ENCODE results near the gene FTCD.

Gene FTCD

GRCh38 chr21:46193829-46194373 is 38.5 kb upstream of the FTCD start:
- H3K79me2 ChIP-seq (ENCODE audit: low read length), result no peaks in the 10 kb centered on the region
- H3K27ac ChIP-seq (ENCODE audit: low read length), result no peak overlapping the region
- H3K4me1 ChIP-seq (ENCODE audit: low read length), result no peaks in the 10 kb centered on the region
- H3K9me3 ChIP-seq (replicated peaks; ENCODE audit: insufficient read depth, low read length), result no peaks in the 10 kb centered on the region
- no peaks in the 10 kb centered on the region for H3K9me2 ChIP-seq (replicated peaks; ENCODE audit: insufficient read depth, low read length)
- H3K27me3 ChIP-seq (replicated peaks; ENCODE audit: insufficient read depth, low read length), result no peaks in the 10 kb centered on the region
- peaks cover 25% of the 10 kb centered on the region for H3K36me3 ChIP-seq (replicated peaks; ENCODE audit: insufficient read depth, low read length)
- H3K4me2 ChIP-seq (ENCODE audit: low read depth, low read length), result no peak overlapping the region
- H4K20me1 ChIP-seq (ENCODE audit: insufficient read depth, low read length), result no peaks in the 10 kb centered on the region
- DNase-seq, result no peak
- H3K4me3 ChIP-seq (ENCODE audit: low read length), result no peak overlapping the region
- no peak for TF ChIP-seq CTCF (IDR thresholded peaks at IDR 0.05; ENCODE audit: low read length)
- TF ChIP-seq EZH2phosphoT487 (IDR thresholded peaks at IDR 0.05; ENCODE audit: low read length), result no peak
- TF ChIP-seq EZH2 (optimal IDR thresholded peaks at IDR 0.05; ENCODE audit: low read depth, low read length), result no peak
- no peak overlapping the region for H3K9ac ChIP-seq (ENCODE audit: low read length)
- H2AFZ ChIP-seq (ENCODE audit: low read length), result no peak overlapping the region
- H3F3A ChIP-seq (ENCODE audit: insufficient read depth, low read length), result no peaks in the 10 kb centered on the region

GRCh38 chr21:46191686-46192575 is 36.6 kb upstream of the FTCD start:
- Histone ChIP-seq H3K9ac (ENCODE audit: low read length) (no peak overlapping the region), H3K79me2 (ENCODE audit: low read length) (no peaks in the 10 kb centered on the region), H3K4me1 (ENCODE audit: low read length) (no peaks in the 10 kb centered on the region), H3K4me2 (ENCODE audit: low read depth, low read length) (no peak overlapping the region), H3K27me3 (replicated peaks; ENCODE audit: insufficient read depth, low read length) (no peaks in the 10 kb centered on the region), H4K20me1 (ENCODE audit: insufficient read depth, low read length) (no peaks in the 10 kb centered on the region), H2AFZ (ENCODE audit: low read length) (no peak overlapping the region), H3K9me2 (replicated peaks; ENCODE audit: insufficient read depth, low read length) (no peaks in the 10 kb centered on the region), H3K36me3 (replicated peaks; ENCODE audit: insufficient read depth, low read length) (peaks cover 19% of the 10 kb centered on the region), H3K27ac (ENCODE audit: low read length) (no peak overlapping the region), H3K9me3 (replicated peaks; ENCODE audit: insufficient read depth, low read length) (no peaks in the 10 kb centered on the region), H3F3A (ENCODE audit: insufficient read depth, low read length) (no peaks in the 10 kb centered on the region), H3K4me3 (ENCODE audit: low read length) (no peak overlapping the region)
- DNase-seq, result no peak
- TF ChIP-seq EZH2phosphoT487 (IDR thresholded peaks at IDR 0.05; ENCODE audit: low read length) (no peak), CTCF (IDR thresholded peaks at IDR 0.05; ENCODE audit: low read length) (no peak), EZH2 (optimal IDR thresholded peaks at IDR 0.05; ENCODE audit: low read depth, low read length) (no peak)

GRCh38 chr21:46191257-46191685 is 35.9 kb upstream of the FTCD start:
- Histone ChIP-seq H3K27ac (ENCODE audit: low read length) (no peak overlapping the region), H3K79me2 (ENCODE audit: low read length) (no peaks in the 10 kb centered on the region), H2AFZ (ENCODE audit: low read length) (no peak overlapping the region), H3K9ac (ENCODE audit: low read length) (no peak overlapping the region), H3K9me2 (replicated peaks; ENCODE audit: insufficient read depth, low read length) (no peaks in the 10 kb centered on the region), H3F3A (ENCODE audit: insufficient read depth, low read length) (no peaks in the 10 kb centered on the region), H3K36me3 (replicated peaks; ENCODE audit: insufficient read depth, low read length) (peaks cover 15% of the 10 kb centered on the region), H3K4me3 (ENCODE audit: low read length) (no peak overlapping the region), H3K4me2 (ENCODE audit: low read depth, low read length) (no peak overlapping the region), H4K20me1 (ENCODE audit: insufficient read depth, low read length) (no peaks in the 10 kb centered on the region), H3K4me1 (ENCODE audit: low read length) (peaks cover under 1% of the 10 kb centered on the region; the same call in 1 of the 2 replicates), H3K27me3 (replicated peaks; ENCODE audit: insufficient read depth, low read length) (no peaks in the 10 kb centered on the region), H3K9me3 (replicated peaks; ENCODE audit: insufficient read depth, low read length) (no peaks in the 10 kb centered on the region)
- no peak for DNase-seq
- TF ChIP-seq CTCF (IDR thresholded peaks at IDR 0.05; ENCODE audit: low read length) (no peak), EZH2 (optimal IDR thresholded peaks at IDR 0.05; ENCODE audit: low read depth, low read length) (no peak), EZH2phosphoT487 (IDR thresholded peaks at IDR 0.05; ENCODE audit: low read length) (no peak)

Measured in MM.1S (cell line).